ENCODE results near the gene BARD1. TPM values are rescaled to one million over a fixed set of nuclear protein-coding genes. Genes with fewer than 3 reads are reported as not detected.

The BARD1 gene
- total RNA-seq, 4 donors from 2014 or later = 7.5 to 25.0 (median 17.7) TPM

DNA sequence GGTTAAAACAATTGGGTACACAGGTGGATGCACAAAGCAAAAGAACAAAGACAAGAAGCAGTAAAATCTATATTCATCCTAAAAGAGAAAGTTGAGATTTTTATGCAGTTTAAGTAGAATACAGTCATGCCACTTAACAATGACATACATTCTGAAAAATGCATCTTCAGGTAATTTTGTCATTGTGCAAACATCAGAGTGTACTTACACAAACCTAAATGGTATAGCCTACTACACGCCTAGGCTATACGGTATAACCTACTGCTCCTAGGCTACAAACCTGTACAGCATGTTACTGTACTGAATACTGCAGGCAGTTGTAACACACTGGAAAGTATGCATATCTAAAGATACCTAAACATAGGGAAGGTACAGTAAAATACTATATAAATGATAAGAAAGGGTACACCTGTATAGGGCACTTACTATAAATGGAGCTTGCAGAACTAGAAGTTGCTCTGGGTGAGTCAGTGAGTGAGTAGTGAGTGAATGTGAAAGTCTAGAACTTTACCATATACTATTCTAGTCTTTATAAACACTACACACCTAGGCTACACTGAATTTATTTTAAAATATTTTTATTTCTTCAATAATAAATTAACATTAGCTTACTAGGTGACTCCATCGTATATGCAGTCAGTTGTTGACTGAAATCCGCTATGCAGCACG is 132.9 kb downstream of the BARD1 start:
- no peak for TF ChIP-seq POLR2A (IDR thresholded peaks at IDR 0.05)
- TF ChIP-seq, protein P1, sequence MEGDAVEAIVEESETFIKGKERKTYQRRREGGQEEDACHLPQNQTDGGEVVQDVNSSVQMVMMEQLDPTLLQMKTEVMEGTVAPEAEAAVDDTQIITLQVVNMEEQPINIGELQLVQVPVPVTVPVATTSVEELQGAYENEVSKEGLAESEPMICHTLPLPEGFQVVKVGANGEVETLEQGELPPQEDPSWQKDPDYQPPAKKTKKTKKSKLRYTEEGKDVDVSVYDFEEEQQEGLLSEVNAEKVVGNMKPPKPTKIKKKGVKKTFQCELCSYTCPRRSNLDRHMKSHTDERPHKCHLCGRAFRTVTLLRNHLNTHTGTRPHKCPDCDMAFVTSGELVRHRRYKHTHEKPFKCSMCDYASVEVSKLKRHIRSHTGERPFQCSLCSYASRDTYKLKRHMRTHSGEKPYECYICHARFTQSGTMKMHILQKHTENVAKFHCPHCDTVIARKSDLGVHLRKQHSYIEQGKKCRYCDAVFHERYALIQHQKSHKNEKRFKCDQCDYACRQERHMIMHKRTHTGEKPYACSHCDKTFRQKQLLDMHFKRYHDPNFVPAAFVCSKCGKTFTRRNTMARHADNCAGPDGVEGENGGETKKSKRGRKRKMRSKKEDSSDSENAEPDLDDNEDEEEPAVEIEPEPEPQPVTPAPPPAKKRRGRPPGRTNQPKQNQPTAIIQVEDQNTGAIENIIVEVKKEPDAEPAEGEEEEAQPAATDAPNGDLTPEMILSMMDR (IDR thresholded peaks at IDR 0.05) = no peak
- 87 to 91% methylated on average over 5 of the region's 5 CpGs for WGBS, 2 donors
- H3K36me3 ChIP-seq = no peaks in the 10 kb centered on the region
- no peak for DNase-seq
- H3K4me1 ChIP-seq = peaks cover 0 to 6% (median 0%) of the 10 kb centered on the region in 3 donors
- intact Hi-C loops (cut with DNase I) = no loop called here
- H3K27me3 ChIP-seq = no peaks in the 10 kb centered on the region
- H3K4me3 ChIP-seq = no peak overlapping the region
- no peak overlapping the region for H3K27ac ChIP-seq
- no peaks in the 10 kb centered on the region for H3K9me3 ChIP-seq

Small RNA genes within 50 kb of the gene (small RNA-seq; reads per million reads assigned to genes)
- gene SNORA70I = 0 to 1.2 (median 0.15) reads per million in 4 donors

All from esophagus squamous epithelium (tissue), 5 donors.